ENCODE measurements around the gene MELK. TPM values are rescaled to one million over a fixed set of nuclear protein-coding genes. Genes with fewer than 3 reads are reported as not detected.
"Not testable (repeated sequence)": the region's sequence is repeated elsewhere in the genome, so short reads cannot be mapped to it uniquely, and the experiment has no call there.

The MELK gene
- 18.7 TPM for total RNA-seq

DNA sequence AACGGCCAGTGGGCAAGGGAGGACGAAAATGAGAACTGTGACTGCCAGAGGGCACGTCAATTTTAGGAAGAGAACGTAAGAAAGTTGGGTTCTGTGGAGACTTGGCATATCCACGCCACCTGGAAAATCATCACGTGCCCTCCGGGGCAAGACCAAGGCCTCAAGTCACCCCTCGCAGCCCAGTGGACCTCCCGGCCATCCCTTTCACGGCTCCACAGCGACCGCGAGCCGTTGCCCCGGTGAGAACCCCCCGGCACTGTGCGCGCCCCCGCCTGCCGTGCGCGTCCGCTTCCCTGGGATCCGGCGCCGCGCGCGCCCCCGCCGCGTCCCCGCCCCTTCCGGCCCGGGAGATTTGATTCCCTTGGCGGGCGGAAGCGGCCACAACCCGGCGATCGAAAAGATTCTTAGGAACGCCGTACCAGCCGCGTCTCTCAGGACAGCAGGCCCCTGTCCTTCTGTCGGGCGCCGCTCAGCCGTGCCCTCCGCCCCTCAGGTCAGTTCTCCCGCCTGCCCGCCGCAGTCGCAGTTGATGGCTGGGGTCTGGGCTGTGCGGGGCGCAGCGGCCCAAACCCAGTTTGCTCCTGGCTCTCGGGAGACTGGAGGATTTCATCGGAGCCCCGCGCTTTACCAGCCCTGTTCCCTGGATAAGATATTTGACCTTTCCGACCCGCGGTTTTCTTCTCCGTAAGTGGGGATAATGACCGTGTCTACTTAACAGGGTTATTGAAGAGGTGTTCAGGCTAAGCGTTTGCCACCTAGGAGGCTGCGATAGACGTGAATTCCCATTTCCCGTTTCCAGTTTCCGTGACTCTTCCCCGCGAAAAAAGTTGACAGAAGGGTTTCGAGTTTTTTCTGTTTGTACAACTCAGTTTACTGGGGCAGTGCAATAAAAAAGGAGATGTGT is at the start of gene MELK:
Gene MELK (plus strand): TSS at position 381 of the 904 bp plus-strand sequence. CDS start 8,787 bp downstream, outside the sequence.
- peak; percentile 93 for ATAC-seq

GRCh38 chr9:36530224-36530623 is 42.5 kb upstream of the MELK start:
- no peak for ATAC-seq

DNA sequence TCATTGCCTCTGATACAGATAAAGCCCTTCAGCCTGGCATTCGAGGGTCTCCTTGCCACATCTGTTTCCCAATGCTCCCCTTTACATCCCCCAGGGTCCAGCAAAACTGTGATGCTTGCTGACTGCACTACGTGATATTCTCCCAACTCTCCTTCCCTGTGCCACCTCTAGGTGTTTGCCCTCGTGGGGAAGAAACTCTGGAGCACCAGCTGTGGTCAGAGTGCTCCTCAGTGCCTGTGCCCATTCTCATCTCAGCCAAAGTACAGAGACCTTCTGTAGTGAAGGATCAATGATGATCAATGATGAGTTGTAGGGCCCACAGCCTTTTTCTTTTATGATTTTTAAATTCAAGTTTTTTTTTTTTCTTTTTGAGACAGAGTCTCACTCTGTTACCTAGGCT is 40.3 kb upstream of the MELK start:
- ATAC-seq: no peak

DNA sequence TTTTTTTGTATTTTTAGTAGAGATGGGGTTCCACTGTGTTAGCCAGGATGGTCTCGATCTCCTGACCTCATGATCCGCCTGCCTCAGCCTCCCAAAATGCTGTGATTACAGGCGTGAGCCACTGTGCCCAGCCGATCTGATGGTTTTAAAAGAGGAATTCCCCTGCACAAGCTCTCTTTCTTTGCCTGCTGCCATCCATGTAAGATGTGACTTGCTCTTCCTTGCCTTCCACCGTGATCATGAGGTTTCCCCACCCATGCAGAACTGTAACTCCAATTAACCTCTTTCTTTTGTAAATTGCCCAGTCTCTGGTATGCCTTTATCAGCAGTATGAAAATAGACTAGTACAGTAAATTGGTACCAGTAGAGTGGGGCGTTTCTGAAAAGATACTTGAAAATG is 39.0 kb upstream of the MELK start:
- not testable (repeated sequence) for ATAC-seq

- ATAC-seq: no peak
Observed at GRCh38 chr9:36535107-36535506, 37.6 kb upstream of the MELK start.

- no peak for ATAC-seq
Observed at GRCh38 chr9:36537861-36538260, 34.8 kb upstream of the MELK start.

GRCh38 chr9:36542355-36542754 is 30.3 kb upstream of the MELK start:
- no peak for ATAC-seq

- no peak for ATAC-seq
Observed at GRCh38 chr9:36543916-36544315, 28.8 kb upstream of the MELK start.

DNA sequence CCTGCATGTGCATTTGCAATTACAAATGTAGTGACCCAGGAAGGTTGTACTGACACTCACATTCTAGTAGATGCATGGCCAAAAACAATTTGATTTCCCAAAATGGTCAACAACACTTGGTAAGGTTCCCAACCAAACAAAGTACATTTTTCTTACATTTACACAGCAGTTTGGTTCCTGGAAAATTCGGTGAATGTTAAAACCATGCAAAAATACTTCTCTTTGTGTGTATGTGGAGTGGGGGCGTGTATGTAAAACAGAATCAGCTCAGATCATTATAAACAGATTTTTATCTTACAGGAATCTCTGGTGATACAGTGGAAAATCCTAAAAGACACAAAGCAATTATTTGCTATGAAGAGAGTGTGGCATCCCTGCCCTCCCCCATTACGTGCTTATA is 25.1 kb upstream of the MELK start:
- no peak for ATAC-seq

DNA sequence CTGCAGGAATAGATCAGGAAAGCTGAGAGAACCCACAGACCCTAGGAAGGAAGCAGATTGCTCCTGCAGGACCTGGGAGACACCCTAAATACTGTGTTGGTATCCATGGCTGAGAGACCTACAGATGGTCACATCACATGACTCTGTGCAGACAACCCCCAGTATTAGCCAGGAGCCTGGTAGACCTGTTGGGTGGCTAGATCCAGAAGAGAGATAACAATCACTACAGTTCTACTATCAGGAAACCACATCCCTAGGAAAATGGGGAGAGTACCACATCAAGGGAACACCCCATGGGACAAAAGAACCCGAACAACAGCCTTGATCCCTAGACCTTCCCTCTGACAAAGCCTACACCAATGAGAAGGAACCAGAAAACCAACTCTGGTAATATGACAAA is 24.2 kb upstream of the MELK start:
- ATAC-seq: no peak

GRCh38 chr9:36550135-36550534 is 22.6 kb upstream of the MELK start:
- ATAC-seq: peak; percentile 79

GRCh38 chr9:36550631-36551098 is 22.0 kb upstream of the MELK start:
- not testable (repeated sequence) for ATAC-seq

DNA sequence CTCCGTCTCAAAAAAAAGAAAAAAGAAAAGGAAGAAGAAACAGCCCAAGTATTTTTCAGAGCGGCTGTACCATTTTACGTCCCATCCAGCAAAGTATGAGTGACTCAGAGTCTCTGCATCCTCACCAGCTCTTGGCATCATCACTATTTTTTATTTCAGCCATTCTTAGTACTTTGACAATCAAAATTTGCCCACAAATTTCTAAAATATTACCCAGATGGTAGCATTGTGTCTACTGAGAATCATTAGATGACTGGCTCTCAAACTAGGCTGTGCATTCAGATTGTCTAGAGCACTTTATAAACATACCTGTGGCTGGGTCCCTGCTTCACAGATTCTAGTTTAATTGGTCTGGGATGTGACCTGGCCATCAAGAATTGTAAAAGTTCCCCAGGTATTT is 21.6 kb upstream of the MELK start:
- no peak for ATAC-seq

DNA sequence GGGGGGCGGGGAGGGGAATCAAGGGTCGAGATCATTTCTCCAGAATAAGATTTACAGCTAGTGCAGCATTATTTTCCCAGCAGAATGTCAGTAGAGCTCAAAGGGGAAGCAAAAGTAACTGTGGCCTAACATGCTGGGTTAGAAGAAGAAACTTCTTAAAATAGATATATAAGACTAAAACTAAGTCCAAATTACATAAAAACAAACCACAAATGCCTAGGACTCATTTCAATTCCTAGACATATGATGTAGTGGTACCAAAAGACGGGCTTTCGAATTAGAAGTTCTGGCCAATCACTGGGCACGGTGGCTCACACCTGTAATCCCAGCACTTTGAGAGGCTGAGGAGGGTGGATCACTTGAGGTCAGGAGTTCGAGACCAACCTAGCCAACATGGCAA is 20.8 kb upstream of the MELK start:
- ATAC-seq: no peak

GRCh38 chr9:36559036-36559695 is 13.5 kb upstream of the MELK start:
- no peak for ATAC-seq

DNA sequence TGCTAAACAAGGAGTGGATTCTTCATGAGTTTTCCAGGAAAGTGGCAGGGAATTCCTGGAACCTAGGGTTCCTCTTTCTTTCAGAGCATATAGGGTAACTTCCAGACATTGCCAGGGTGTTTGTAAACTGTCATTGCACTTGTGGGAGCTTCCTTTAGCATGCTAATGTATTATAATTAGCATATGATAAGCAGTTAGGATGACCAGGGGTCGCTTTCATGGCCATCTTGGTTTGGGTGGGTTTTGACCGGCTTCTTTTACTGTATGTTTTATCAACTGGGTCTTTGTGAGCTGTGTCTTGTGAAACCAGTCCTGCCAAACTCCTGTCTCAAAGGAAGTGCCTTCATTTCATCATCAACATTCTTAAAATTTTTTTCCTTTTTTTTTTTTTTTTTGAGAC is 11.9 kb upstream of the MELK start:
- no peak for ATAC-seq

- not testable (repeated sequence) for ATAC-seq
Observed at GRCh38 chr9:36562801-36563200, 9.9 kb upstream of the MELK start.

GRCh38 chr9:36566813-36567221 is 5.9 kb upstream of the MELK start:
- peak; percentile 84 for ATAC-seq

DNA sequence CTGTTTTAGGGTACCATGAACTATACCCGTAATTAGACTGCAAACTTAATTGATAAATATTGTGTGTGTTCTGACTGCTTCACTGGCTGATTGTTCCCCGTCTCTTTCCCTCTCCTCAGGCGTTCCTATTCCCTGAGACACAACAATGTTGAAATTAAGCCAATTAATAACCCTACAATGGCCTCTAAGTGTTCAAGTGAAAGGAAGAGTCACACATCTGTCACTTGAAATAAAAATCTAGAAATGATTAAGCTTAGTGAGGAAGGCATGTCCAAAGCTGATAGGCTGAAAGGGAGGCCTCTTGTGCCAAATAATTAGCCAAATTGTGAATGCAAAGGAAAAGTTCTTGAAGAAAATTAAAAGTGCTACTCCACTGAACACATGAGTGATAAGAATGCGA is 4.0 kb upstream of the MELK start:
- ATAC-seq: not testable (repeated sequence)

GRCh38 chr9:36571333-36571732 is 1.4 kb upstream of the MELK start:
- no peak for ATAC-seq

GRCh38 chr9:36574045-36574444 is 1.4 kb downstream of the MELK start:
- ATAC-seq: not testable (repeated sequence)

GRCh38 chr9:36575411-36575882 is 2.8 kb downstream of the MELK start:
- ATAC-seq: no peak

DNA sequence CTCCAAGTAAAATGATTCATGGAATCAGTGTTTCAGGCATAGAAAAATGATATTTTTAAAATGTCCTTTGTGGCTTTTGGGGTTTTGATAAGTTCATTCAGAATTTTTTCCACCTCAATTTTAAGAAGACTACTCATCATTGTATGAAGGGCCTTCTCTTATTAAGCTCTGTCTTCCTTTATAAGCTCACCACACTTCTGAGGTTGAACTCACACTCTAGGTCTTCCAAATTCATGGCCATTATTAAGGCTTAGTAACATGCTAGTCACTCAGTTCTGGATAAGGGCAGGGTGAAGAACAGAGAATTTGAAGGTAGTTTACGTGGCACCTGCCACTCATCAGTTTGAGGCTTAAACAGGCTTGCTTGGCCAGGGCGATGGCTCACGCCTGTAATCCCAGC is 4.2 kb downstream of the MELK start:
- ATAC-seq: no peak
